IPS-15b (cell line): ENCODE data around the gene CLHC1.
"Not testable (repeated sequence)": the region's sequence is repeated elsewhere in the genome, so short reads cannot be mapped to it uniquely, and the experiment has no call there.

Source experiments
- H3K27me3 ChIP-seq: one replicate; pipeline ENCODE4 v1.6.1; 2013; ENCODE audit warnings: low read length; ENCODE audit not compliant: control insufficient read depth, insufficient read depth
- H3K36me3 ChIP-seq: one replicate; pipeline ENCODE4 v1.6.1; 2013; ENCODE audit warnings: low read length; ENCODE audit not compliant: control insufficient read depth, insufficient read depth
- H3K4me1 ChIP-seq: one replicate; pipeline ENCODE4 v1.6.1; 2013; ENCODE audit warnings: mild to moderate bottlenecking, low read length; ENCODE audit not compliant: control insufficient read depth, insufficient read depth
- H3K4me3 ChIP-seq: one replicate; pipeline ENCODE4 v1.5.1; 2013; ENCODE audit warnings: low read depth, low read length
- H3K9ac ChIP-seq: one replicate; pipeline ENCODE4 v1.6.1; 2013; ENCODE audit warnings: low read depth, mild to moderate bottlenecking, low read length
- H3K9me3 ChIP-seq: one replicate; pipeline ENCODE4 v1.6.1; 2013; ENCODE audit warnings: mild to moderate bottlenecking, low read length; ENCODE audit not compliant: control insufficient read depth, insufficient read depth

Gene CLHC1

DNA sequence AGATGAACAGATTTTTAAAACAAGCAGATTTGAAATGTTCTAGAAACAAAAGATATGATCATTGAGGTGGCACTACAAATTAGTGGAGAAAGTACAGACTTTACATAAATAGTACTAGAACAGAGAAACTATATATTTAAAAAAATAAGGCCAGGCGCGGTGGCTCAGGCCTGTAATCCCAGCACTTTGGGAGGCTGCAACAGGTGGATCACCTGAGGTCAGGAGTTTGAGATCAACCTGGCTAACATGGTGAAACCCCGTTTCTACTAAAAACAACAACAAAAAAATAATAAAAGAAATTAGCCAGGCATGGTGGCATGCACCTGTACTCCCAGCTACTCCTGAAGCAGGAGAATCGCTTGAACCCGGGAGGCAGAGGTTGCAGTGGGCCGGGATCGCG is 45.3 kb downstream of the CLHC1 start:
- not testable (repeated sequence) for H3K36me3 ChIP-seq, H3K4me1 ChIP-seq, H3K27me3 ChIP-seq, H3K9ac ChIP-seq, H3K4me3 ChIP-seq, H3K9me3 ChIP-seq

DNA sequence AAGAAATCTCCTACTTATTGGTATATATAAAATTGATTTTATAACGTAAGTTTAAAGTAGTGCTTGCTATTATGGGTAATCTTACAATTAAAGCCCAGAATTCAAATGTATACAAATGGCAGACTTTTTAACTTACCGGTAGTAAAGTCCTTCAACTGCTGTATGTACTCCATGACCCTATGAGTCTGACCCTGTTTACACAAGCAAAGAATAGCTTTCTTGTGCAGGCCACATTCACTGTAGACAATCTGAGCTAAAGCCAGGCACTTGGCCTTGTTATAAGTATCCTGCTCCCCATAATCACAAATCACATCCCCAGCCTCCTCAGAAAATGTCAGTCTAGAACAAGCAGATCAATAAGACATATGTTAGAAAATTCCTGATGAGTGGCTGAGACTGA is 51.7 kb downstream of the CLHC1 start:
- no peaks in the 10 kb centered on the region for H3K36me3 ChIP-seq
- no peak overlapping the region for H3K4me3 ChIP-seq
- H3K27me3 ChIP-seq, result no peaks in the 10 kb centered on the region
- H3K4me1 ChIP-seq, result no peaks in the 10 kb centered on the region
- H3K9me3 ChIP-seq, result no peaks in the 10 kb centered on the region
- H3K9ac ChIP-seq, result no peak overlapping the region

DNA sequence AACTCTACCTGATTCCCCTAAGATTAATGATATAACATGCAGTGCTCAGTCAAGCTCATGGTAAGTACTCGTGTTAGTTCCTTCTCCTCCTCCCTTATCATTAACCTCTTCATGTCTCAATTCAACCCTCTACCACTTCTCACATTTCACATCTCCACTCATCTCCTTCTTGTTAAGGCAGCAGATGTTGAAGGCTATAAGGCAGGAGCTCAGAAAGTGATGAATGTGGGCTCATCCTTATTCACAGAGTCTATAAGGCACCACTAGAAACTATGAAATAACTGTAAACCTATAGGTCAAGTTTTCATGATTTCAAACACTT is 56.0 kb downstream of the CLHC1 start:
- peaks cover 12% of the 10 kb centered on the region for H3K4me1 ChIP-seq
- no peak overlapping the region for H3K9ac ChIP-seq
- H3K9me3 ChIP-seq, result no peaks in the 10 kb centered on the region
- no peaks in the 10 kb centered on the region for H3K36me3 ChIP-seq
- H3K27me3 ChIP-seq, result no peaks in the 10 kb centered on the region
- no peak overlapping the region for H3K4me3 ChIP-seq

DNA sequence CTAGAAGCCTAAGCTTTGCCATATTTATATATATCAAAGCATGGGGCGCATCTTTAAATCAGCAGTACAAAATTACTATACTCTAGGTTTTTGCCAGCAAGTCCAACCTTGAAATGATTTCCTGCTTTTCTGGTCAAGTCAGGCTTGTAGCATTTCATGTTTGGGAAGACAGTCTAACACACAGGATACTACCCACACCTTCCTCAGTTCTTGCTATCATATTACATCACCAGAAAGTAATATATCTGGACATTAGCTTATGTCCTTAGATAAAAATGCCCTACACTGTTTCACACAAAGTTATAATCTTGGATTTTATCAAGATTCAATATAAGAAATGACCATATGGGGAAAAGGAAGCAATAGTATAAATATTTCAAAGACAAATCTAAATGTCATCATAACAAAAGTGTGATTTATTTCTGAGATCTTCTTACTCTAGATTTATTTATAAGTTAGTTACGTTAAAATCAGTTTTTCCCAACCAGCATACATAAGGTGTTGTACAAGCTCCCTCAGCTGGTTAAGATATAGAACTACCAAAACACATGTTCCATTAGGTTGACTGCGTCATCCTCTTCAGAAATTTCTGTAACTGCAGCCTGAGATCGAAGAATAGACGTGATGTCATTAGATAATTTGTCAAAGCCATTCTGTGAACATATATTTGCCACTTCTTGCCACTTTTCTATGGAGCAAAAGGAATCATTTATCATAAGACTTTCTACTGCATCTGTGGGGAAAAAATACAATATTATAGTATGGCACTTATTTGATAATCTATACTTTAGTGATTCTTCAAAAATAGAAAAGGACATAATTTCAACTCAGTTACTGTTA is 56.6 kb downstream of the CLHC1 start:
- Histone ChIP-seq H3K27me3 (no peaks in the 10 kb centered on the region), H3K9me3 (no peaks in the 10 kb centered on the region), H3K4me1 (peaks cover 12% of the 10 kb centered on the region), H3K9ac (no peak overlapping the region), H3K4me3 (no peak overlapping the region), H3K36me3 (no peaks in the 10 kb centered on the region)

DNA sequence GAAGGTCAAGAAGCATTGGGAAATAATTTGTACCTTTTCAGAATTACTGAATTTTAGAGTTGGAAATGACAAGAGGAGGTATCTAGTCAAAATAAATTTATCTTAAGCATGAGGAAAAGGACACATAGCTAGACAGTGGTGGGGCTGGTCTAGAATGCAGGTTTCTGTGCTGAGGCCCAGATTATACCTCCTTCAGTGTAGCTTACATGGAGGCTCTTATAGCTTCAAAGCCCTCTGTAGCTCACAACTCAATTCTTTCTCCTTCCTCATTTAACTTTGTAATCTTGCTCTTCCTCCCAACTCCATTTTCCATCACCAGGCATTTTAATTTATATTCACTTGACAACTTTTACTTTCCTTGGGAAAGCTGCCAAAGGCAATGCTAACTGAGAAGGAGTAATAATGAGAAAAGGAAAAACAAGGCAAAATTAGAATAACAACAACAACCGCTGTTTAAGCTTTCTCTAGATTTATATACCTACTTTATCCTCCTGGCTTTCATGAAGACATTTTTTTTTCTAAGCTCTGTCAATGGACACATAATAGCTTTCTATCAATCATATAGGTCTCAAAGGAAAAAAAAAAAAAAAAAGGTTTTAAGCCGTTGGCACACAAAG is 58.5 kb downstream of the CLHC1 start:
- Histone ChIP-seq H3K9me3 (no peaks in the 10 kb centered on the region), H3K27me3 (no peaks in the 10 kb centered on the region), H3K4me3 (no peak overlapping the region)

DNA sequence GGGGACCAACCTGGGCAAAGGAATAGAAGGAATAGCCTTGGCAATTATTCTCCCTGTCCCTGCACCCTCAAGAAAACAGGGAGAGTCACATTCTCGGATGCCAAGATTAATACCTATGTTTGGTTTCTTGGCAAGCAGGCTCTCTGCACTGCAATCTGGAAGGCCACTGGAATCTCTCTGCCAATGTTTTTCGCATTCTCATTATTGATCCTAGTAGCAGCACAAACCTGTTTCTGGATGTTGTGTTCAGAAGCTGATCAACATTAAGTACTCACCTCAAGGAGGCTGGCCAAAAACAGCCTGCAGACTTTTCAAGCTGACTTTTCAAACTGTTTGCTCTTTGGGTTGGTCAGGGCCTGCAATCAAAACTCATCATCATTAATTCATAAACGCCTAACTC is 62.2 kb downstream of the CLHC1 start:
- Histone ChIP-seq H3K4me1 (peaks cover 19% of the 10 kb centered on the region), H3K36me3 (no peaks in the 10 kb centered on the region), H3K9ac (no peak overlapping the region), H3K9me3 (no peaks in the 10 kb centered on the region), H3K27me3 (no peaks in the 10 kb centered on the region), H3K4me3 (no peak overlapping the region)

More for the DNA sequence above, 58.5 kb downstream of the CLHC1 start:
- Histone ChIP-seq H3K9ac (no peak overlapping the region), H3K4me1 (peaks cover 12% of the 10 kb centered on the region), H3K36me3 (no peaks in the 10 kb centered on the region)

DNA sequence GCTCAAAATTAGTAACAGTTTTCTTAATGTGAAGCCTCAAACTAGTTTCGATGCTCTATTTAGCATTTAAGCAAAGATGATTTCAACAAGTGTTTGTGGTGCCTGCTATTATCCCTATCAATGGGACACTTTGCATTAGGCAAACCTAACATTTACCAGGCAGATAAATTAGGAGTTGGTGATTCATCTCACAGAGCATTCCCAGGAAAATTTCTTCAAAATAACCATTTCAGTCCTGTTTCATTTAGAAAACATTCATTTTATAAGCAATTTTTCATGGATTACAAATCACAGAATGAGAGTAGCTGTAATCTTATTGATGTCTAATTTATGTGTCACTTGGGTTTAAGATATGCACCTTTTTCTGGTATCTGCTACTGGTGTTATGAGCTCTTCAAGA is 62.7 kb downstream of the CLHC1 start:
- no peak overlapping the region for H3K9ac ChIP-seq
- H3K4me1 ChIP-seq, result peaks cover 19% of the 10 kb centered on the region
- no peak overlapping the region for H3K4me3 ChIP-seq
- H3K27me3 ChIP-seq, result no peaks in the 10 kb centered on the region
- H3K36me3 ChIP-seq, result no peaks in the 10 kb centered on the region
- no peaks in the 10 kb centered on the region for H3K9me3 ChIP-seq

DNA sequence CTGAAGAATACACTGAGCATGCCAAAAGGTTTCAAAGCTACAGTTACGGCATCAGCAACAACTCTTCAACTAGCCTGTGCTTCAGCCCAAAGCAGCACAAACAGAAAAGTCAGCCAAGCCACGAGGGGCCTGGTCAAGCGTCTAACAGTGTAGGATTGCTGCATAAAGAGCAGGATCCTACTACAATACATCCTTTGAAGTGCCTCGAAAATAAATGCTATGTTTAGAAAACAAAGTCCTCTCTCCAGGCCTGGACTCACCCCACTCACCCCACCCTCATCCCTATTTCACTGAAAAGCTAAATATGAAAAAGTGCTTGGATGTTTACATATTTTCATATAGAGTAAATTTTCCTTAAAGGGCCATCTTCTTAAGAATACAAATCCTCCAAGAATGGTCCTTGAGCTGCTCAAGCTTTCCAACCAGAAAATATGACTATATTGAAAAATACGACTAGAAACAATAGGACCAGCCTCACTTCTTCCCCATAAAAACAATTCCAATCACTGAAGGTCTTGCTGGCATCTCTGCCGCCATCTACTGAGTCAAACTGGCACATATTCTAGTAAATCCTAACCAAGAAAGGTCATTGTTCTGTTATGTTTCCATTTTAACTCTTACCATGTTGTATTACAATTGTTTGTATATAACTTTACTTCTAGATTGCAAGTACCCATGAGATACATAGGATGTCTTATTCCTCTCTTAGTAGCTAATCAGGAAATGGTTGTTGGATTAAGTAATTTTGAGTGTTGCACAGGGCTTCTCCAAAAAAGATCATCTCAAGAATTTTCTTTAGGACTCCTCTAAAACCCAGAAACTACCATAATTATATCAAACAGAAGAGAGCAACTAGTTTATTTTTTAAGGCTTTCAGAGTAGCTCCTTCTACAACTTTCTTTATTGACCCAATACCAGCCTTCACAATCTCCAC is 63.6 kb downstream of the CLHC1 start:
- no peak overlapping the region for H3K4me3 ChIP-seq
- no peak overlapping the region for H3K9ac ChIP-seq
- peaks cover 13% of the 10 kb centered on the region for H3K4me1 ChIP-seq
- H3K9me3 ChIP-seq, result no peaks in the 10 kb centered on the region
- no peaks in the 10 kb centered on the region for H3K36me3 ChIP-seq
- H3K27me3 ChIP-seq, result no peaks in the 10 kb centered on the region

DNA sequence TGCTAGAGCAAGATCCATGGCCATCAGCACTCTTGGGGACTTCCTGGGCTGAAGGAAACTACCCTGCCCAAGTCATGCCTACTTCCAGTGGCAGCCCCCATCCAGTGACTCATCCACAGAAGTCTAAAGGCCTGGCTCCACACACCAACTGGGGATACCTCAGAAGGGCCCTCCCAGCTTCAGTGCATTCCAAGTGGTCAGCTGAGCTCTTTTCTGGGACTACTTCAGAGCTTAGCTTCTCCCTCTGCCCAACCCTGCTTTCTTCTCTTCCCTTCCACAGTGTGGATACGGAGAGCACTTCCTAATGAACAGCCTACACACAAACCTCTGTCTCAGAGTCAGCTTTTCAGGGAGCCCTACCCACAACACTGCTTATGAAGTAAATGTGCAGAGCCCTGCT is 66.5 kb downstream of the CLHC1 start:
- no peaks in the 10 kb centered on the region for H3K9me3 ChIP-seq
- no peaks in the 10 kb centered on the region for H3K27me3 ChIP-seq
- no peak overlapping the region for H3K4me3 ChIP-seq
- no peak overlapping the region for H3K9ac ChIP-seq
- no peaks in the 10 kb centered on the region for H3K36me3 ChIP-seq
- peaks cover 11% of the 10 kb centered on the region for H3K4me1 ChIP-seq

DNA sequence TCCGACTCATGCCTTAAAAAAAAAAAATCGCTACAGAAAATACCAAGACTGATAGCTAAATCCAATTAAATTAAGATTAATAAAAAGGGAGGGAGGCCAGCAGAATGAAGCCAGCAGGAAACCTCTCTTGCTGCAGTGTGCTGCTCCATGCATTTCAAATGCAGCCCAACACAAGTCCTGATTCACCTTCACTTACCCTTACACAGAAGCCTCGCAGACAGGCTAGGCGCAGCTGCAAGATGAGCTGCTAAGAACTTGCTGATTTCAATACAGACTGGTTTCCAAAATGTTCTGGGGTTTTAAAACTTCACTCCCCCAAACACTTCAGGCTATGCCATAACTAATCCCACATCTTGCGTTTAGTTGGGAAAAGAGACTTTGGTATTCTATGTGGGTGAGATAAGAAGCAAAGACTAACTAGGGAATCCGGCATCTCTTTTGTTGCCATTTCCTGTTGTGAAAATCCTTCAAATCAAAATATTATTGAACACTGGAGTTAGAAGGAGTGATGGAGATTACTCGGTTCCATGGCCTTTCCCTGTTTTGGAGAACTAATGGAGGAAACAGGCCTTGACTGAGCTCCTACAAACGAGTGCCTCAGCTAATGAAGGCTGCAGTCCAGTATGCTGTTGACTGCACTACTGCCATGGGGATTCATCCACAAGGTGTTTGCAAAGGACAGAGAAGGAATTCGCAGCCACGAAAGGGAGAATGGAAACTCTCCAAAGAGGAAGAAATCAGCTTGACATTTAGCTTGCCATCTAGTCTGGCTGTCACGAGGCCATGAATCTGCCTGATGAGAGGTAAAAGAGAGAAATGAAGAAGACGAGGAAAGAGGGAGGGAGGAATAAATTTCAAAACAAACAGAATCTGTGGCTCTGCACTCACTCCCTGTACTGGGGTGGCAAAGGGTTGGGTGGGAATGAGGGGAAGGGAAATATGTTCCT is 67.3 kb downstream of the CLHC1 start:
- H3K36me3 ChIP-seq, result no peaks in the 10 kb centered on the region
- no peak overlapping the region for H3K4me3 ChIP-seq
- H3K9ac ChIP-seq, result no peak overlapping the region
- H3K9me3 ChIP-seq, result no peaks in the 10 kb centered on the region
- no peaks in the 10 kb centered on the region for H3K27me3 ChIP-seq
- peaks cover 11% of the 10 kb centered on the region for H3K4me1 ChIP-seq

DNA sequence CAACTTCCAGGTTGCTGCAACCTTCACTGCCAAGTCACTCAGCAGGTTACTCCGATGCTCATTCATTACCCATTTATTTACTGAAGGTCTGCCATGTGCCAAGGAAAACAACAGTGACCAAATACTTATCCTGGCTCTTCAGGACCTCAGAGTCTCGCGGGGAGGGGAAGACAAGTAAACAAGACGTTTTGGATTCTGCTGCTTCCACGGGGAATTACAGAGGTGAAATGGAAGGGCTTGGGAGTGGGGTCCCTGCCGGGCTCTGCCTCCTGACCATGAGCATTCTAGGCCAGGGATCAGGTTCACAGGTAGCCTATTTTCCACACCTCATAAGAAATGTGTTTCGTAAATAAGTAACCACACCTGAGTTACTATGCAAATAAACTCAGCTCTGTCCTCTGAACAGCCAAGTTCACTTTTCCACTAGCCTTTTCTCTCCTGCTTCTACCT is 68.1 kb downstream of the CLHC1 start:
- H3K9ac ChIP-seq, result no peak overlapping the region
- H3K36me3 ChIP-seq, result no peaks in the 10 kb centered on the region
- no peaks in the 10 kb centered on the region for H3K9me3 ChIP-seq
- H3K27me3 ChIP-seq, result no peaks in the 10 kb centered on the region
- no peak overlapping the region for H3K4me3 ChIP-seq
- H3K4me1 ChIP-seq, result peaks cover 11% of the 10 kb centered on the region
